GM18907 (cell line): ENCODE measurements around the gene ANKRD36.
"Not testable (repeated sequence)": the region's sequence is repeated elsewhere in the genome, so short reads cannot be mapped to it uniquely, and the experiment has no call there.

Experiments used
- ATAC-seq: cut with Tn5 transposase; IDR thresholded peaks from one replicate; pipeline ENCODE4 v1.9.1; 2021; ENCODE audit warnings: mild to moderate bottlenecking, moderate library complexity; ENCODE audit not compliant: unreplicated experiment

The ANKRD36 gene

DNA sequence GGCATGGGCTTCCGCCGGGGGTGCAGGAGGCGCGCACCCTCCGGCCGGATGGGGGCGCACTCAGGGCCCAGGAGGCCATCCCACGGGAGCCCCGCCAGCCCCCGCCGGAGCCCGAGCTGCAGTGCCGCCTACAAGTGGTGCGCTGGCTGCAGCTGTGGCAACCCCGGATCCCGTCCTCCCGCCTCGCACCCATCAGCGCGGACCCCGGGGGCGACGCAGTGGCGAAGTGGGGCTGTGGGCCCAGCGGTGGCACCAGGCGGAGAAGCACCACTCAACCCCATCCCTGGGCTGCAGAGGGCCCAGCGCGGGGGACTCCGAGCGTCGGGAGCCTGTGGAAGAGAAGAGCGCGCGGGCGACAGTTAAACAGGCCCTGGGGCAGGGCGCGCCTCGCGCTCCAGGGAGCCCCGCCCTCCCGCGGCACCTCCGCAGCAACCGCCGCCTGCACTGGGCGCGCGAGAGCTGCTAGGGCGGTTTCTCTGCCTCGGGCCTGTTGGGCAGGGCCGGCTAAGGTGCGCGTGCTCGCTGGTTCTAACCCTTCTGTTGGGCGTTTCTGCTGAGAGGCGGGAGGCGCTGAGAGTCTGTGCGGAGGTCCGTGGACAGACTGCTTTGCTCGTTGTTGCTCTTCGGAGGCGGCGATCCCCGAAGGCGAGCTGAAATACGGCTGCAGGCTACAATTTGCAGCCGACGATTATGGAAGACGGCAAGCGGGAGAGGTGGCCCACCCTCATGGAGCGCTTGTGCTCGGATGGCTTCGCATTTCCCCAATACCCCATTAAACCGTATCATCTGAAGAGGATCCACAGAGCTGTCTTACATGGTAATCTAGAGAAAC lies at the start of gene ANKRD36:
Gene ANKRD36, plus strand, starts transcription at position 104 of the 832 bp plus-strand sequence. Its CDS starts 587 bp downstream, at position 691.
- ATAC-seq: peak; percentile 92

DNA sequence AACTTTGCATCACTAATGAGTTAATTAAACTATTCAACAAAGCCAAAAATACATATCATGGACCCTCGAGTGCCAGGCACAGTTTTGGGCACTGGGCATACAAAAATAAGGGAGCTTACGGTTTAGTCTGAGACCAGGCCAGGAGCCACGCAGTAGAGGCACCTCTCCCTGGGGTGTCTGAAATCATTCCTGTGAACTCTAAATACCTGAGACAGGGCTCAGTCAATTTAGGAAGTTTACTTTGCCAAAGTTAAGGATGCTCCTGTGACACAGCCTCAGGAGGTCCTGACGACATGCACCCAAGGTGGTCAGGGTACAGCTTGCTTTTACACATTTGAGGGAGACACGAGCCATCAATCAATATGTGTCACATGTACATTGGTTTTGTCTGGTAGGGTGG lies 46.9 kb upstream of the ANKRD36 start:
- ATAC-seq: not testable (repeated sequence)

DNA sequence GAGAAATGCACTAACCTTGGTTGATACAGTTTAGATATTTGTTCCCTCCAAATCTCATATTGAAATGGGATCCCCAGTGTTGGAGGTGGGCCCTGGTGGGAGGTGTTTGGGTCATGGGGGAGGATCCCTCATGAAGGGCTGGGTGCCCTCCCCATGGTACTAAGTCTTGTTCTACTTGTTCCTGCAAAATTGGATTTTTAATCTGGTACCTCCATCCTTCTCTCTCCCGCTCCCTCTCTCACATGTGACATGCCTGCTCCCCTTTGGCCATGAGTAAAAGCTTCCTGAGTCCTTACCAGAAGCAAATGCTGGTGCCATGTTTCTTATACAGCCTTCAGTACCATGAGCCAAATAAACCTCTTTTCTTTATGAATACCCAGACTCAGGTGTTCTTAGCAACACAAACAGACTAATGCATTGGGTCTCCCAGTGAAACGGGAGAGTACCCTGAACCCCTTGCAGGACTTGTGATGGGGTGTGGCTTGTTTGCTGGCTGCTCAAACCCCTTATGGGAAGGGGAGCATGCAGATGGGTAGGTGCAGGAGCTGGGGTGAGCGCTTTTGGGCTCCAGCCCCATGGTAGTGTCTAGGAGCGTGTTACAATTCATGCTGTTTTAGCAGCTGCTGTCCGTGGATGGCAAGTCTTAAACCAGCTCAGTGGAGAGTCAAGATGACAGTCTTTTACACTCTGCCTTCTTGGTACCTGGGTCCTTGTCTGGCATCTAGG lies 45.5 kb upstream of the ANKRD36 start:
- ATAC-seq: no peak

- no peak for ATAC-seq
Observed at GRCh38 chr2:97068074-97068473, 44.9 kb upstream of the ANKRD36 start.

DNA sequence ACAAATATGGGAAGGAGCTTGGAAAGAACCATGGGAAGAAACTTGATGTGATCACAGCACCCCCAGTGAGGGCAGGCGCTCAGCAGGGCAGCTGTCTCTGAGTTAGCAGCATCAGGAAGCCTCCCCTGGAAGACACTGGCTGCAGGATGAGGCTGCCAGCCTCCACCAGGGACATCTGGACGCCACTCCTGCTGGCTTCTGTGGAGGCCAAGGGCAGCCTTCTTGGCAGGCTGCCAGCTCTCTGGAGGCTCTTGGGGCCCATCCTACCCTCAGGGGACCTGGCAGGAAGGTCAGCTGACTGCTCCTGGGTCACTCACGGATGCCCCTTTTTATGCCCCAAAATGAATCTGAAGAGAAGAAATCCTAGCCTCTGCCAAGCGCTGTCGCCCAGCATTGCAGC lies 44.2 kb upstream of the ANKRD36 start:
- ATAC-seq: not testable (repeated sequence)

GRCh38 chr2:97070915-97071314 lies 42.0 kb upstream of the ANKRD36 start:
- not testable (repeated sequence) for ATAC-seq

DNA sequence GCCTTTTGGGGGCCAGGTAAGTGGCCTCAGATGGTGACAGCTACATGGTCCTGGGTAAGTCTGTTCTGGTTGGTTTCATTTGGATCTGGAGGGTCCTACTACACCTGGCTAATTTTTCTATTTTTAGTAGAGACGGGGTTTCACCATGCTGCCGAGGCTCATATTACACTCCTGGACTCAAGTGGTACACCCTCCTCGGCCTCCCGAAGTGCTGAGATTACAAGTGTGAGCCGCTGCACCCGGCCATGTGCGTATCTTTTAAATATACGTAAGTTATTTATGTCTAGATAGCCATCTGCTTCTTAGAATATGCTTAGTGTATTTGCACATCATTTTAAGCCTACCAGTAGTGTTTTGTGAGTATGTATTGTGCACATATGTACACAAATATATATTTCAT lies 35.7 kb upstream of the ANKRD36 start:
- not testable (repeated sequence) for ATAC-seq

DNA sequence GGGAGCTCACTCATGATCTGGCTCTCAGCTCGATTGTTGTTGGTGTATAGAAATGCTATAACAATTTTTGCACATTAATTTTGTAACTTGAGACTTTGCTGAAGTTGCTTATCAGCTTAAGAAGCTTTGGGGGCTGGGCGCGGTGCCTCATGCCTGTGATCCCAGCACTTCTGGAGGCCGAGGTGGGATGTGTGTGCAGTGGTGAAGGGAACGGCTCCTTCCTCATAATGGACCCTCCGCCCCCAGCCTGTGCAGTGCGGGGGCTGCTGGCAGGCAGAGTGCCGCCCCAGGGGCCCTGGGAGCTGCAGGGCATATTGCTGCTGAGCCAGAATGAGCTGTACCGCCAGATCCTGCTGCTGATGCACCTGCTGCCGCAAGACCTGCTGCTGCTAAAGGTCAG lies 32.1 kb upstream of the ANKRD36 start:
- ATAC-seq: not testable (repeated sequence)

DNA sequence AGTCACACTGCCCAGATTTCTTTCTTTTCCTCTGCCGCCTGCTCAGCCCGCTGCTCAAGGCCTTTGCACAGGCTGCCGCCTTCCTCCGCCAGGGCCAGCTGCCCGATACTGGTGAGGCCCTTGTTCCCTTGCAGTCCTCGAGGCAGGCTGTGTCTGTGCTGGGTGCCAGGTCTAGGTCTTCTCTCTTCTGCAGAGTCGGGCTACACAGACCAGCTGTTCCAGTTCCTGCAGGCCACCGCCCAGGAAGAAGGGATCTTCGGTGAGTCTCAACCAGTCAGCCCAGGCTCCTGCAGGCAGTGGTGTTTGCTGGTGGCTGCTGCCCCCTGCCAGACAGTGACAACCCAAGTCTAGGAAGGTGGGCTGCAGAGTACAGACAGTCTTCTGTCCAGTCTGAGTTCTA lies 30.7 kb upstream of the ANKRD36 start:
- not testable (repeated sequence) for ATAC-seq

- ATAC-seq: not testable (repeated sequence)
Observed at GRCh38 chr2:97083516-97083915, 29.4 kb upstream of the ANKRD36 start.

DNA sequence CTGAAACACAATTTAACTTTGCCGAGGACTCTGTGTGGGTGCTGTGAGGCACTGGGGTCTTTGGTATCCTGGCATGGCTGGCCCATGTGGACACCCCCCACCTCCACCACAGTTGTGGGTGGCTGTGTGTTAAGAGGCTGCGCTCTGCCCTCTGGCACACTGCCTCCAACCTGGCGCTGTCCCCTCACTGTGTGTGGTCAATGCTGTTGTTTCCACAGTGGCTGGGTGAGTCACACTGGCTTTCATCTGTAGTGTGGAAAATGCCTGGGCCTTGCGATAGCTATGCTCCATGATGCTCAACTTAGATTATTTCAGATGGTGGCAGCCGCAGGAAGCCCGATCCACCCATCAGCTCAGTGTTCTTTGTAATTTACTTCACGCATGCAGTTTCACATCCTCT lies 27.9 kb upstream of the ANKRD36 start:
- ATAC-seq: not testable (repeated sequence)

- ATAC-seq: not testable (repeated sequence)
Observed at GRCh38 chr2:97088706-97089105, 24.2 kb upstream of the ANKRD36 start.

- ATAC-seq: not testable (repeated sequence)
Observed at GRCh38 chr2:97092946-97093345, 20.0 kb upstream of the ANKRD36 start.

GRCh38 chr2:97093983-97094771 lies 18.8 kb upstream of the ANKRD36 start:
- ATAC-seq: peak; percentile 16

- ATAC-seq: peak; percentile 81
Observed at GRCh38 chr2:97094772-97095611, 18.0 kb upstream of the ANKRD36 start, which contains the start of gene FAHD2B. Gene FAHD2B, minus strand, starts transcription at chr2:97094882. Its CDS starts 3,176 bp downstream, at chr2:97091706.

DNA sequence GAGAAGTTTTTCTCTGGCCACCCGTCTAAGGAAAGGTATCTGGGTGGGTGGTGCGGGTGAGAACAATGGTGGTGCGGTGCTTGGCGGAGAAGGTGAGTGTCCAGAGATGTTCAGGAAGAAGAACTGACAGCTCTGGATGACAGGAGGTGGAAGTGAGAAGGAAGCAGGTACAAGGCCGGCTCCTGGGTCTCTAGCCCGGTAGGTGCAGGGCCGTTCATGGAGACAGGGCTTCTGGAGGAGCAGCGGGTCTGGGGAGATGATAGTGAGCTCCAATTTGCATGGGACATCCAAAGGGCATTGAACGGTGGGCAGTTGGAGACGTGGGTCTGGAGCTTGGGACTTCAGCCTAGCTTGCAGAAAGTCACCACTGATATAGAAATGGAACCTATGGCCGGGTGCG lies 17.3 kb upstream of the ANKRD36 start:
- no peak for ATAC-seq

DNA sequence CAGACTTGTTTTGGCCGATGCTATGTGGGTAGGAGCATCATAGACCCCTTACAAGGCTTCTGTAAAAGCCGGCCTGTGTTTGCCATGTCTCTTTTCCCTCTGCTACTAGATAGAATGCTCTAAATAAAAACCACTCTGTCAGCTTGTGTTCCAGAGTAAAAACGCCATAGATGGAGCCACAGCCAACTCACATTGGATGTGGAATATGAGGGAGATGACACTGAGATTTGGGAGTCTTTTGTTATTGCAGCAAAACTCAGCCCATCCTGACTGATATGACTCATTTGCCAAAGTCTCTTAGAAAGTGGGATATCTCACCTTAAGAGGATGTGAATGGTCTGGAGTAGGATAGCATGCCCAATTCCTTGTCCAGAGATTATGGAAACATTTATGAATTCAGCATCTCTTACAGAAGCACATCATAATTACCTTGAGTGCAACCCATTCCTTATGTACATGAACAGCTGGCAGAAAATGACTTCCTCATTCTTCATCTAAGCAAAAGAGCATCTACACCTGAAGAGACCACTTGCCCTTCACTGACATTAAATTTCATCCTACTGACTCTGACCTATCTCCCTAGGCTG lies 14.1 kb upstream of the ANKRD36 start:
- not testable (repeated sequence) for ATAC-seq

GRCh38 chr2:97106878-97107277 lies 6.1 kb upstream of the ANKRD36 start:
- ATAC-seq: not testable (repeated sequence)

GRCh38 chr2:97111246-97111645 lies 1.7 kb upstream of the ANKRD36 start:
- ATAC-seq: not testable (repeated sequence)
